Kidney tubule cell (primary cell): ENCODE results near the gene VSIG4.
A peak's percentile ranks its signal among the peaks of the same experiment; 100 is the strongest.
"Not testable (repeated sequence)": the region's sequence is repeated elsewhere in the genome, so short reads cannot be mapped to it uniquely, and the experiment has no call there.

Source experiments
- DNase-seq: peaks from one replicate; pipeline ENCODE4 v3.0.0-alpha.2; 2018; ENCODE audit warnings: low spot score

The VSIG4 gene, protein sequence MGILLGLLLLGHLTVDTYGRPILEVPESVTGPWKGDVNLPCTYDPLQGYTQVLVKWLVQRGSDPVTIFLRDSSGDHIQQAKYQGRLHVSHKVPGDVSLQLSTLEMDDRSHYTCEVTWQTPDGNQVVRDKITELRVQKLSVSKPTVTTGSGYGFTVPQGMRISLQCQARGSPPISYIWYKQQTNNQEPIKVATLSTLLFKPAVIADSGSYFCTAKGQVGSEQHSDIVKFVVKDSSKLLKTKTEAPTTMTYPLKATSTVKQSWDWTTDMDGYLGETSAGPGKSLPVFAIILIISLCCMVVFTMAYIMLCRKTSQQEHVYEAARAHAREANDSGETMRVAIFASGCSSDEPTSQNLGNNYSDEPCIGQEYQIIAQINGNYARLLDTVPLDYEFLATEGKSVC

GRCh38 chrX:66039944-66040343, at the start of gene VSIG4:
Gene VSIG4, minus strand, starts transcription at chrX:66040080. Its CDS starts 82 bp downstream, at chrX:66039998.
- DNase-seq: no peak

GRCh38 chrX:66076801-66077200, 36.9 kb upstream of the VSIG4 start:
- no peak for DNase-seq

DNA sequence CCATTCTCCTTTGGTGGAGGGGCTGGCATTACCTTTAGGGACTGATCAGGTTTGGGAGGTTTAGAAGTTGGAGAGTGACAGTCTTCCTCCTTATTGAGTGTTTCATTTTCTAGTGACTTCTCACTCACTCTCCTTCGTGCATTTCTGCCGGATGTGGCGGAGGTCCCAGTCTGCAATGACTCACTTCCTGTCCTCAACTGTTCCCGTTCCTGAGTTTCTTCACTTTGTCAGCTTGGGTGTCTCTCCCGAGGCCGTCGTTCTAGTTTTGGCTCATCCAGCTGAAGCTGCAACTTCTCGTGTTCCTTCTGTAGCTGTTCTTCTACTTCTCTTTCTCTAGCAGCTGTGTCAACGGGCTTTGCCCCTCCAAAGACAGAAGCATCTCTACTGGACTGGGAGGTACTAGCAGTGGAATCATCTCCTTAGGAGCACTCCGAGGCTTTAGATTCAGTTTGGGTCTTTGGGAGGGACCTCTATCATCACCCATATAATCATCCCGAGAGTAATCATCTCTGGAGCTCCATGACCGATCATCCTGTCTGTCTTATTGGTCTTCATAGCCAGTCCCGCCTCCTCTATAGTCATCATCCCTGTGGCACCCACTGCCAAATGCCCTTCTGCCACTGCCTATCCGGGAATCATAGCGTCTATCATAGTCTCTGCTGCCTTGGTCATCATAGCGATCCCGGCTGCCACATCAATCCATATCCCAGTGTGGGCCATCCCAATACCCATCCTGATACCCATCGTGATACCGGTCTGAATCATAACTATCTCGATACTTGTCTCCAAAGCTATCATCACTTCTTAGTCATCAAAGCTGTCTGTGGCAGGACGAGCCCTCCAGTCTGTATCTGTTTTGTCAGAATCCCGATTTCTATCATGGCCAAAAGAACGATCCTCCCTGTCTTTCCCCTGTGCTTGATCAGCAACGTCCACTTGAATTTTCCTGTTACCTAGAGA, 35.3 kb upstream of the VSIG4 start:
- no peak for DNase-seq

DNA sequence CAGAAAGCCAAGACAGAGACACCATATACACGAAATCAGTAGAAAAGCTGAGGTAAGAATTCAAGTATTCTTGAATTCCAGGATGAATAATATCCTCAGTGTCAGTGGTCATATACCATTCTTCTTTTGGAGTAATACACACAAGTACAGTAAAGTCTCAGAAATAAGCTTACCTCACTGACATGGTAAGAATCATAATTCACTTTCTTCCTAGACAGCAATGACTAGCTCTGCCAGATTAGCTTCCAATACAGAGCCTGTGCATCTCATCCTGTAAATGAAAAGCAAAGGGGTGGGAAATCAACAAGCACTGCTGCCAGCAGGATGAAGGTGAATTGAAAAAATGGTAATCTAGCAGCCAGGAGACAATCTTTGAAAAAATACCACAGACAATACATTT, 31.2 kb upstream of the VSIG4 start:
- no peak for DNase-seq

- DNase-seq: no peak
These were observed 24.4 kb upstream of the VSIG4 start for GRCh38 chrX:66064261-66064660.

DNA sequence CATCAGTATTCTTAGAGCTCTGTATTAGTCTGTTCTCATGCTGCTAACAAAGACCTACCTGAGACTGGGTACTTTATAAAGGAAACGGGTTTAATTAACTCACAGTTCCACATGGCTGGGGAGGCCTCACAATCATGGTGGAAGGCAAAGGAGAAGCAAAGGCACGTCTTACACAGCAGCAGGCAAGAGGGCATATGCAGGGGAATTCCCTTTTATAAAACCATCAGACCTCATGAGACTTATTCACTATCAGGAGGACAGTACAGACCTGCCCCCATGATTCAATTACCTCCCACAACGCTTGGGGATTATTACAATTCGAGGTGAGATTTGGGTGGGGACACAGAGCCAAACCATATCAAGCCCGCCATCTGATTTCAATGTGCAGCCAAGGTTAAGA, 17.1 kb upstream of the VSIG4 start:
- not testable (repeated sequence) for DNase-seq

DNA sequence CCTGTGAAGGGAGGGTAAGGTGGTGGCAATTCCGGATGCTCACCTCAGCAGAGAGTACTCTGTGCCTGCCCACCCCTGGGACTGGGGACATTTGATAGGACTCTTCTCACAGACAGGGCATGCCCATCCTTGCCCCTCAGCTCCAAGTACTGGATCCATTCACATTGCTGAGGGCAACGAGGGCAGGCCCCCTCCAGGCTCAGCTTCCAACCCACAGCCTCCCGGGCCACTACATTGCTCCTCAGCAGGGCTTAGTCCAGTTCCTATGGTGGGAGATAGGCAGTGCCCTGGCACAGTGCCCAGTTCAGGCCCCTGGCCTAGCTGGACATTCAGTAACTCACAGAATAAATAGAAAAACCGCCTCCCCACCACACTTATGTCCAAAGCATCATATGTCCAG, 15.1 kb upstream of the VSIG4 start:
- no peak for DNase-seq

DNA sequence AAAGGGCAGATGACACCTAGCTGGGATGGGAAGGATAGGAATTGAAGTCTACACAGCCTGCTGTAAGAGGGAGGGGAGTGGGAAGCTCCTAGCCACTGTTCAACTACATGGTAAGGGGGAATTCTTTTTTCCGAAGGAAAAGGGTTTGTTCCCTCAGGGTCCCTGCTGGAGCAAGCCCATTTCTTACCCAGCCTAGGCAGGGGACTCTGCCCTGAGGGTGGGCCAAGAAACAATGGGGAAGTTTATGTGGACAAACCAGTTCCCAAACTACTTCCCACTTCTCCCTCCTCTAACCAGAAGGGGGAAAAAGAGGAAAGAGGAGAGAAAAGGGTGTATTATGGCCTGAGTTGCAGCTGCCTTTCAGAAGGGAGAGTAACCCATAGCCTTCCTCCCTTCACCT, 13.5 kb upstream of the VSIG4 start:
- no peak for DNase-seq

- DNase-seq: no peak
These were observed 12.1 kb upstream of the VSIG4 start for GRCh38 chrX:66051980-66052379.

- DNase-seq: no peak
These were observed 10.3 kb upstream of the VSIG4 start for GRCh38 chrX:66050140-66050569.

DNA sequence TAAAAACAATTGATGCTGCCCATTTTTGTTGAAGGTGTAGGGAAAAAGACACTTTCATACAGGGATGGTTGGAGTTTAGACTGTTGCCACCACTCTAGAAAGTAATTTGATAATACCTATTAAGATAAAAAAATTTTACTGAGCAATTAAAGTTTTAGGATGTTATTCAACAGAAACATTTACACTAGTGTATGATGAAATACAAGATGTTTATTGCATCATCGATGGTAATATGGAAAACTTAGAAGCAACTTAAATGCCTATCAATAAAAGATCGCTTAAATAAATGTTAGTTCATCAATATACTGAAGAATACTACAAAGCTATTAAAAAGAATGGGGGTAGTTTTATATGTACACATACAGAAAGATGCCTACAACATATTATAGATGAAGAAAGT, 9.2 kb upstream of the VSIG4 start:
- no peak for DNase-seq

- DNase-seq: no peak
These were observed 6.8 kb upstream of the VSIG4 start for GRCh38 chrX:66046612-66047235.

DNA sequence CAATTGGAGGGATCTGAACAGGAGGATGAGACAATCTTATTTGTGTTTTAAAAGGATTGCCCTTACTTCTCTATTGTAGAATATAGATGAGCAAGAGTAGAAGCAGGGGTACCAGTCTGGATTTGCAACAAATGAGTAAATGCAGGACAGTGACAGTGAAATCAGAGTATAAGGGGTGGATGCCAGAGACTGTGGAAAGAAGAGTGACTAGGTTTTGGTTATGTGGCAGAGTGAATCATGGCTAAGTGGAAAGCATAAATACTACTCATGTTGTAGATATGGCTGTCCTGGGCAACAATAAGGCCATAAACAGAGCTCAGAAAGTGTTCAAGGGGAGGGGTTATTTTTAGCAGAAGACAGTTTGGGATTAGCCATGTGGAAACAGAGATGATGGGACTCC, 6.0 kb upstream of the VSIG4 start:
- DNase-seq: no peak

DNA sequence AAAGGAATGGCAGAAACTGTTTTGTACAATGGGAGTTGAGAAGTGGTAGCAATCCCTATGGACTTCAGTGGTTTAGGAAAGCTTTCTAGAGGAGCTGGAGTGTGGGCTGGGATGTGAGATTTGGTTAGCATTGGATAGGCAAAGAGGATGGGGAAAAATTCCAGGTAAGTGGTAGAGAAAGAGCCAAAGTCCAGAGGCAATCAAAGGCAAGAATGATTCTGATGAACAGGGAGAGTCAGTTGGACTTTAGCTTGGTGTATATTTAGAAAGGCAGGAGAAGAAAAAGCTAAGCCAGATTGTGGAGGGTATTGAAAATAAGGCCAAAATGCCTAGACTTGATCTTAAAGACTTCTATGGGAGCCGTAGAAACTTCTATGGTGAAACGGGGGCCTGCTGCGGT, 3.7 kb upstream of the VSIG4 start:
- DNase-seq: no peak

DNA sequence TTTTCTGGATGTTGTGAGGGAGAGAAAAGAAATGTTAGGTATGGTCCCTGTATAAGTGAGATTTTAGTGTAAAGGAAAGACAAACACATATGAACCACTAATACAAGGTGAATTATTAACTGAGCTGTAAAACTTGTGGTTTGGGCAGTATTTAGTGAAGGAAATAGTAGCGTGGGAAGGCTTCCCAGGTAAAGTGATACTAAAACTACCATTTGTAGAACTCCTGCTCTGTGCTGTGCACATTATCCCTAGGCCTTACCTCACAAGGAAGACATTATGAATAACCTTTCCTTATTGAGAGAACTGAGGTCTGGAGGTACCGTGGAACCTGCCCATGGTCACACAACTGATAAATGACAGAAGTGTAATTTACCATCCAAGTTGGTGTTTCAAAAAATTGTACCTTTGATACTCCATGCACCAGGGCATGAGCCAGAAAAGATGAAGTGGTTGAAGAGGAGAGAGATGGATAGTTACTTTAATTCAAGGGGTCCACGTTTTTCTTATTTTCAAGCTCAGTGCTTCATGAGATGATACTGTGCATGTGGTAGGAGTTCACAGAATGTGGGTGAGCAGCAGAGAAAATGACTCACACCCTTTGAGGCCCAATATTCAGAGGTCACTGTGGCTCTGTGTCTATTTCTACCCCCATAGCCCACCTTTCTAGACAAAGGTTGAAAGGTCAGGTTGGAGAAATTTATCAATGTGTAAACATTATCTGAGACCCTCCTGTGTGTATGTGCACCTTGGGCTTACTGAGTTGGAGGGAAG, 2.6 kb upstream of the VSIG4 start:
- DNase-seq: peak; percentile 13

GRCh38 chrX:66038115-66038514, 1.8 kb downstream of the VSIG4 start:
- no peak for DNase-seq

DNA sequence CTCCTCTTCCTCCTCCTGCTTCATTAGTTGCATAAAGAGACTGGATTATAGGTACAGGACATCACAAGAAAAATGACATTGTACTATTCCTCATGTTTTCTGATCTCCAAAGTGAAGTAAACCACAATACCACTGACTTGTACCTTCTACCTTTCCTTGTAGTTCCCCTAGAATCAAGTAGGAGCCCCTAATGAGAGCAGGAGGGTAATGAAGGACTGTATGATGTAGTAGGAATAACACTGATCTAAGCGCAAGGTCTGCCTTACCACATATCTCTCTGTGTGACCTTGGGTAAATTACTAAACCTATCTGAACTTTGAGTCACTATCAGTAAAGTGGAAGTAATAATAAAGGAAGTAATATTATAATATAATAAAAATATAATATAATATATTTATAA, 3.6 kb downstream of the VSIG4 start:
- DNase-seq: no peak

DNA sequence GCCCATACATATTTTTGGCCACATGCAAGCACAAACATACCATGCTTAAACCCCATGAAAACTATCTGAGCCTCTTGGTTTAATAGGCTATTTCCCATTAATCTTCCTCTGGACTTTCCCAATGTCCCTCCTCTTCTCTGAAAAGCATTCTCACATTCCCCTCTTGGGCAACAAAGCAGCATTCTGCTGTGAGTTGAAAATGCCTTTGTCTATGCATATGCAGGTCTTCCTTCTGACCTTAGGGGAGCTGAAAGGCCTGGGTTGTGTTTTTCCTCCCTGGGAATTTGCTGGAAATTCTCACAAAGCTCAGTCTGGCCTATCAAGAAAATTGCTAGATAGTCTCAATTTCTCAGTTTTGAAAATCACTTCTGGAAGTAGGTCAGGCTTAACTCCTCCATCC, 4.2 kb downstream of the VSIG4 start:
- no peak for DNase-seq

- peak; percentile 34 for DNase-seq
These were observed 9.2 kb downstream of the VSIG4 start for GRCh38 chrX:66030505-66031317.

- no peak for DNase-seq
These were observed 10.9 kb downstream of the VSIG4 start for GRCh38 chrX:66028936-66029335.

DNA sequence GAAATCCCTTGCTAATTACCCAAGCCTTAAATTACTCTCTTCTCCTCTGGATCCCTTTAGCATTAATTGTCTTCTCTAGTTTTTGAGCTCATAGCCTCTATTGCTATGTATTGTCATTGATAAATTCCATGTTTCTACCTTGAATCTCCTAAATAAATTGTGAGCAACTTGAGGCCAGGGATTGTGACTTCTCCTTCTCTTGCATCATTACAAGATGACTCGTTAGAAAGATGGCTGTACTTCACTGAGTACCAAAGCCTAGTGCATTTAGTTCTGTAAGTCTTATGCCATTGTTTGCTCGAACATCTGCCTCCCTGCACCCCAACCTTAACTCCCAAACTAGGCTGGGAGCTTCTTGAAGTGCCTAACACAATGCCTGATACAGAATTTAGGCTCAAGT, 15.3 kb downstream of the VSIG4 start:
- no peak for DNase-seq
